Measurements from ENCODE around the gene FADS3. TPM values are rescaled to one million over a fixed set of nuclear protein-coding genes. Genes with fewer than 3 reads are reported as not detected.

FADS3 gene
- total and polyA plus RNA-seq, 2 of the 13 experiments (the other 11 are each of a cell fraction or from before 2014, with no cell fraction given): 13.4 to 23.2 TPM

DNA sequence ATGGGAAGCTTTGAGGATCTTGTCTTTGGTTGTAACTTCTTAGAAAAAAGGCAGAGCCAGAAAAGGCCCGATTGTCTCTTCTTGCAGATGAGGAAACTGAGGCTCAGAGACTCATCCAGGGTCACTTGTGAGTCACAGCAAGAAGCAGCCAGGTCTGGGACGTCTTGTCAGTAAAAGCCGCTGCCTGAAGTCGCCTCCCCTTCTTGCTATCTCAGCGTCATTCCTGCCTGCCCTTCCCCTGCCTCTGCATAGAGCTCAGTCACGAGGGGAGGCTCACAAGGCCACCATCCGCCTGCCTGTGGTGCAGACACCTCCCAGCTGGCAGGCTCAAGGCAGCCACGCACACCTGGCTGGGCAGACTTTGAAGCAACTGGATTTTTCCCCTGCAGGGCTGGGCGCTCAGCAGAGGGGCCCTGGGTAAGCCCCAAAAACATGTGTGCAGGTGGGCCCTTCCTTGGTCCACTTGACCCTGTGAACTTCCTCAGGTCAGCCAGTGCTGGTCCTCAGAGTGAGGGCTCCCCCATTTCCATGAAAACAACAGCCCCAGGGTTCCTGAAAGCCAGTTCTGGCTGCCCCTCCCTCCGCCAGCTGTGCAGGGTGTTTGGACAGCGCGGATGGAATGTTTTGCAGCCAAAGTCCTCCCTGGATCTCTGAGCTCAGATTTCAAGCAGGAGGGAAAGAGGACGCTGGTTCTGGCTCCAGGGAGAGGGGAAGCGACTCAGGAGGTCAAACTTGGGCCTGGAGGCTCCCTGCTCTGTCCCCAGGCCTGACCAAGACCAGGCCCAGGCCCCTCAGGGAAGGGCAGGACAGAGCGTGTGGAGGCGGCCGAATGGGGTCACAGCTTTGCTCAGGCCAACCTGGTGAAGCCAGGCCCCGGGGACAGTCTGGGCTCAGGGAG, 32.1 kb upstream of the FADS3 start (continued):
- TF ChIP-seq ZHX2 (IDR thresholded peaks at IDR 0.05; ENCODE audit: low read depth) (no peak), ZHX2 (CRISPR knock-in tag; IDR thresholded peaks at IDR 0.05; ENCODE audit: borderline replicate concordance) (no peak), SETDB1 (CRISPR knock-in tag; IDR thresholded peaks at IDR 0.05; ENCODE audit: borderline replicate concordance) (no peak), FLYWCH1 (CRISPR knock-in tag; IDR thresholded peaks at IDR 0.05) (no peak), ZNF263 (CRISPR knock-in tag; IDR thresholded peaks at IDR 0.05) (peak; percentile 93), IRX3 (CRISPR knock-in tag; IDR thresholded peaks at IDR 0.05; ENCODE audit: borderline replicate concordance, low read depth) (no peak), GATA4 (IDR thresholded peaks at IDR 0.05; ENCODE audit: borderline replicate concordance, low read depth) (no peak), ZSCAN5A (CRISPR knock-in tag; IDR thresholded peaks at IDR 0.05; ENCODE audit: borderline replicate concordance) (no peak), TBX2 (CRISPR knock-in tag; IDR thresholded peaks at IDR 0.05; ENCODE audit: borderline replicate concordance) (peak; percentile 82), ZNF660 (CRISPR knock-in tag; IDR thresholded peaks at IDR 0.05; ENCODE audit: borderline replicate concordance, low read depth) (no peak)
- TF ChIP-seq, protein P1, sequence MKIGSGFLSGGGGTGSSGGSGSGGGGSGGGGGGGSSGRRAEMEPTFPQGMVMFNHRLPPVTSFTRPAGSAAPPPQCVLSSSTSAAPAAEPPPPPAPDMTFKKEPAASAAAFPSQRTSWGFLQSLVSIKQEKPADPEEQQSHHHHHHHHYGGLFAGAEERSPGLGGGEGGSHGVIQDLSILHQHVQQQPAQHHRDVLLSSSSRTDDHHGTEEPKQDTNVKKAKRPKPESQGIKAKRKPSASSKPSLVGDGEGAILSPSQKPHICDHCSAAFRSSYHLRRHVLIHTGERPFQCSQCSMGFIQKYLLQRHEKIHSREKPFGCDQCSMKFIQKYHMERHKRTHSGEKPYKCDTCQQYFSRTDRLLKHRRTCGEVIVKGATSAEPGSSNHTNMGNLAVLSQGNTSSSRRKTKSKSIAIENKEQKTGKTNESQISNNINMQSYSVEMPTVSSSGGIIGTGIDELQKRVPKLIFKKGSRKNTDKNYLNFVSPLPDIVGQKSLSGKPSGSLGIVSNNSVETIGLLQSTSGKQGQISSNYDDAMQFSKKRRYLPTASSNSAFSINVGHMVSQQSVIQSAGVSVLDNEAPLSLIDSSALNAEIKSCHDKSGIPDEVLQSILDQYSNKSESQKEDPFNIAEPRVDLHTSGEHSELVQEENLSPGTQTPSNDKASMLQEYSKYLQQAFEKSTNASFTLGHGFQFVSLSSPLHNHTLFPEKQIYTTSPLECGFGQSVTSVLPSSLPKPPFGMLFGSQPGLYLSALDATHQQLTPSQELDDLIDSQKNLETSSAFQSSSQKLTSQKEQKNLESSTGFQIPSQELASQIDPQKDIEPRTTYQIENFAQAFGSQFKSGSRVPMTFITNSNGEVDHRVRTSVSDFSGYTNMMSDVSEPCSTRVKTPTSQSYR (CRISPR knock-in tag; IDR thresholded peaks at IDR 0.05; ENCODE audit: borderline replicate concordance): no peak; the same call in 1 of the 2 replicates
- TF ChIP-seq, protein P2, sequence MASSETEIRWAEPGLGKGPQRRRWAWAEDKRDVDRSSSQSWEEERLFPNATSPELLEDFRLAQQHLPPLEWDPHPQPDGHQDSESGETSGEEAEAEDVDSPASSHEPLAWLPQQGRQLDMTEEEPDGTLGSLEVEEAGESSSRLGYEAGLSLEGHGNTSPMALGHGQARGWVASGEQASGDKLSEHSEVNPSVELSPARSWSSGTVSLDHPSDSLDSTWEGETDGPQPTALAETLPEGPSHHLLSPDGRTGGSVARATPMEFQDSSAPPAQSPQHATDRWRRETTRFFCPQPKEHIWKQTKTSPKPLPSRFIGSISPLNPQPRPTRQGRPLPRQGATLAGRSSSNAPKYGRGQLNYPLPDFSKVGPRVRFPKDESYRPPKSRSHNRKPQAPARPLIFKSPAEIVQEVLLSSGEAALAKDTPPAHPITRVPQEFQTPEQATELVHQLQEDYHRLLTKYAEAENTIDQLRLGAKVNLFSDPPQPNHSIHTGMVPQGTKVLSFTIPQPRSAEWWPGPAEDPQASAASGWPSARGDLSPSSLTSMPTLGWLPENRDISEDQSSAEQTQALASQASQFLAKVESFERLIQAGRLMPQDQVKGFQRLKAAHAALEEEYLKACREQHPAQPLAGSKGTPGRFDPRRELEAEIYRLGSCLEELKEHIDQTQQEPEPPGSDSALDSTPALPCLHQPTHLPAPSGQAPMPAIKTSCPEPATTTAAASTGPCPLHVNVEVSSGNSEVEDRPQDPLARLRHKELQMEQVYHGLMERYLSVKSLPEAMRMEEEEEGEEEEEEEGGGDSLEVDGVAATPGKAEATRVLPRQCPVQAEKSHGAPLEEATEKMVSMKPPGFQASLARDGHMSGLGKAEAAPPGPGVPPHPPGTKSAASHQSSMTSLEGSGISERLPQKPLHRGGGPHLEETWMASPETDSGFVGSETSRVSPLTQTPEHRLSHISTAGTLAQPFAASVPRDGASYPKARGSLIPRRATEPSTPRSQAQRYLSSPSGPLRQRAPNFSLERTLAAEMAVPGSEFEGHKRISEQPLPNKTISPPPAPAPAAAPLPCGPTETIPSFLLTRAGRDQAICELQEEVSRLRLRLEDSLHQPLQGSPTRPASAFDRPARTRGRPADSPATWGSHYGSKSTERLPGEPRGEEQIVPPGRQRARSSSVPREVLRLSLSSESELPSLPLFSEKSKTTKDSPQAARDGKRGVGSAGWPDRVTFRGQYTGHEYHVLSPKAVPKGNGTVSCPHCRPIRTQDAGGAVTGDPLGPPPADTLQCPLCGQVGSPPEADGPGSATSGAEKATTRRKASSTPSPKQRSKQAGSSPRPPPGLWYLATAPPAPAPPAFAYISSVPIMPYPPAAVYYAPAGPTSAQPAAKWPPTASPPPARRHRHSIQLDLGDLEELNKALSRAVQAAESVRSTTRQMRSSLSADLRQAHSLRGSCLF (CRISPR knock-in tag; IDR thresholded peaks at IDR 0.05; ENCODE audit: borderline replicate concordance): no peak
